HCT116 (cell line): Measurements from ENCODE around the gene DLG2. TPM values are rescaled to one million over a fixed set of nuclear protein-coding genes. Genes with fewer than 3 reads are reported as not detected.

ENCODE experiments used
- ATAC-seq: fragments of 200-7000 bp; cut with Tn5 transposase; 2 replicates; pipeline ENCODE4 v1.9.1; 2020; ENCODE audit warnings: mild to moderate bottlenecking, moderate library complexity
- BruUV-seq: library from RNA; stranded (reverse); fragments of 400-500 nt; replicated peaks from 2 replicates; lab custom pipeline; 2021; lab: Mats Ljungman, UMichigan
- CTCF ChIA-PET: fragments of 300-600 bp; sonication (Branson Sonifier 250); formaldehyde crosslinking; loops from one replicate; lab custom pipeline; 2021; ENCODE audit warnings: antibody characterized with exemption; lab: Charles Lee
- POLR2A ChIA-PET: fragments of 300-600, 350-600 bp; sonication (Branson Sonifier 250); formaldehyde crosslinking; loops from one replicate; lab custom pipeline; 2021; ENCODE audit warnings: antibody characterized with exemption; lab: Charles Lee
- RAD21 ChIA-PET, 2 experiments: fragments of 300-600 bp; sonication (Branson Sonifier 250); formaldehyde crosslinking; loops; one replicate each; lab custom pipeline; 2023; ENCODE audit warnings: low total read pairs in 2 of 2; ENCODE audit not compliant: uncharacterized antibody in 2 of 2, unreplicated experiment in 2 of 2, low non-redundant PET in 1 of 2; lab: Charles Lee
- DNase-seq: peaks from one replicate; pipeline ENCODE4 v3.0.0-alpha.2; 2010; ENCODE audit warnings: low read depth, low spot score
- H2AFZ ChIP-seq: fragments of 200-600 bp; shearing (Covaris generic), sonication (generic); 2 replicates; pipeline ENCODE4 v1.6.1; 2017; ENCODE audit warnings: low read depth, mixed run types, mixed read lengths, antibody characterized with exemption, low read length; ENCODE audit not compliant: poor library complexity, severe bottlenecking
- H3K27ac ChIP-seq: 2 replicates; pipeline ENCODE4 v1.5.1; 2012; ENCODE audit warnings: low read depth, low read length
- H3K27me3 ChIP-seq: fragments of 200-600 bp; sonication (generic); 2 replicates; pipeline ENCODE4 v1.6.1; 2016; ENCODE audit warnings: mixed run types, low read length, mixed read lengths; ENCODE audit not compliant: insufficient read depth
- H3K36me3 ChIP-seq, 2 experiments: fragments of 200-500 bp in 1 of 2; fragments of 200-600 bp in 1 of 2; sonication (Bioruptor generic) in 1 of 2; sonication (generic) in 1 of 2; 2 replicates each; pipeline versions ENCODE4 v1.5.1 to v1.6.1; 2014 to 2016; ENCODE audit warnings: low read length in 2 of 2, inconsistent platforms in 1 of 2, mixed read lengths in 1 of 2, mixed run types in 1 of 2; ENCODE audit not compliant: insufficient read depth in 2 of 2, control insufficient read depth in 1 of 2
- H3K4me1 ChIP-seq, 2 experiments: fragments of 200-600 bp in 1 of 2; sonication (generic) in 1 of 2; 2 replicates each; pipeline versions ENCODE4 v1.5.1 to v1.6.1; 2012 to 2017; ENCODE audit warnings: low read length in 2 of 2, inconsistent platforms in 1 of 2, mild to moderate bottlenecking in 1 of 2, mixed read lengths in 1 of 2, mixed run types in 1 of 2, moderate library complexity in 1 of 2; ENCODE audit not compliant: insufficient read depth in 2 of 2, control insufficient read depth in 1 of 2
- H3K4me2 ChIP-seq: fragments of 200-600 bp; sonication (generic); 2 replicates; pipeline ENCODE4 v1.6.1; 2017; ENCODE audit warnings: mixed run types, low read length, mixed read lengths
- H3K4me3 ChIP-seq, 2 experiments: fragments of 200-600 bp in 1 of 2; sonication (generic) in 1 of 2; replicated peaks in 1 of 2; 2 replicates each; pipeline ENCODE4 v1.5.1; 2011 to 2016; ENCODE audit warnings: low read length in 2 of 2, control low read depth in 1 of 2, low read depth in 1 of 2, mild to moderate bottlenecking in 1 of 2, mixed read lengths in 1 of 2, mixed run types in 1 of 2
- H3K79me2 ChIP-seq: fragments of 200-600 bp; sonication (generic); 2 replicates; pipeline ENCODE4 v1.6.1; 2017; ENCODE audit warnings: mild to moderate bottlenecking, mixed run types, low read length, moderate library complexity, mixed read lengths; ENCODE audit not compliant: insufficient read depth
- H3K9ac ChIP-seq: fragments of 200-600 bp; sonication (generic); 2 replicates; pipeline ENCODE4 v1.6.1; 2016; ENCODE audit warnings: low read length, mixed read lengths
- H3K9me2 ChIP-seq: fragments of 200-600 bp; sonication (generic), shearing (Covaris generic); 2 replicates; pipeline ENCODE4 v1.6.1; 2017; ENCODE audit warnings: mixed run types, mild to moderate bottlenecking, moderate library complexity; ENCODE audit not compliant: insufficient read depth
- H3K9me3 ChIP-seq, 2 experiments: fragments of 200-500 bp in 1 of 2; fragments of 200-600 bp in 1 of 2; sonication (Bioruptor generic) in 1 of 2; sonication (generic) in 1 of 2; 2 replicates each; pipeline ENCODE4 v1.6.1; 2014 to 2017; ENCODE audit warnings: low read length in 2 of 2, mixed read lengths in 2 of 2, inconsistent platforms in 1 of 2, low read depth in 1 of 2, mild to moderate bottlenecking in 1 of 2, mixed run types in 1 of 2, moderate library complexity in 1 of 2; ENCODE audit not compliant: control insufficient read depth in 1 of 2, insufficient read depth in 1 of 2
- H4K20me1 ChIP-seq: fragments of 200-600 bp; sonication (generic), shearing (Covaris generic); 2 replicates; pipeline ENCODE4 v1.6.1; 2017; ENCODE audit warnings: mixed run types, mild to moderate bottlenecking, moderate library complexity; ENCODE audit not compliant: insufficient read depth
- CBX3 ChIP-seq: IDR thresholded peaks from 2 replicates; pipeline ENCODE4 v1.6.1; 2012; ENCODE audit warnings: low read depth
- CEBPB ChIP-seq: IDR thresholded peaks from 2 replicates; pipeline ENCODE4 v1.6.1; 2012; ENCODE audit warnings: low read depth
- ELF1 ChIP-seq: IDR thresholded peaks from 2 replicates; pipeline ENCODE4 v1.6.1; 2012; ENCODE audit warnings: low read depth, borderline replicate concordance
- POLR2A ChIP-seq: IDR thresholded peaks from 2 replicates; pipeline ENCODE4 v1.7.0; 2011; ENCODE audit warnings: borderline replicate concordance; ENCODE audit not compliant: insufficient read depth, insufficient read length; ENCODE audit errors: extremely low read depth
- RAD21 ChIP-seq: IDR thresholded peaks from 2 replicates; pipeline ENCODE4 v1.6.1; 2012; ENCODE audit warnings: low read depth, mild to moderate bottlenecking
- SP1 ChIP-seq: IDR thresholded peaks from 2 replicates; pipeline ENCODE4 v1.6.1; 2012; ENCODE audit warnings: low read depth
- SRF ChIP-seq: IDR thresholded peaks from 2 replicates; pipeline ENCODE4 v1.6.1; 2012; ENCODE audit warnings: low read depth
- TCF7L2 ChIP-seq: IDR thresholded peaks from 2 replicates; pipeline ENCODE4 v1.7.0; 2011; ENCODE audit warnings: borderline replicate concordance, inconsistent platforms; ENCODE audit not compliant: insufficient read depth, insufficient read length; ENCODE audit errors: extremely low read depth
- YY1 ChIP-seq: IDR thresholded peaks from 2 replicates; pipeline ENCODE4 v1.6.1; 2011; ENCODE audit warnings: low read length, low read depth, moderate library complexity, mild to moderate bottlenecking; ENCODE audit not compliant: insufficient replicate concordance; ENCODE audit errors: extremely low read depth
- ZFX ChIP-seq: fragments of 450-650 bp; IDR thresholded peaks from 2 replicates; pipeline ENCODE4 v1.6.1; 2017
- intact Hi-C: fragments of 100-400 bp; cut with micrococcal nuclease; formaldehyde crosslinking; loops from 2 replicates; pipeline ENCODE4 v1.10.0; 2022
- total RNA-seq: library from RNA; stranded (reverse); gene quantifications from one replicate; pipeline ENCODE4 v1.2.1, GENCODE V29; 2021; ENCODE audit not compliant: unreplicated experiment
- TF ChIP-seq, protein P1 (sequence below): IDR thresholded peaks from 2 replicates; pipeline ENCODE4 v1.6.1; 2012; ENCODE audit warnings: low read depth
- TF ChIP-seq, protein P2 (sequence below): IDR thresholded peaks from 2 replicates; pipeline ENCODE4 v1.6.1; 2012
- TF ChIP-seq, protein P3 (sequence below), 3 experiments: fragments of 200-600 bp in 1 of 3; sonication (generic) in 1 of 3; IDR thresholded peaks in 2 of 3; conservative IDR thresholded peaks in 1 of 3; 2 replicates each; pipeline ENCODE4 v1.5.1; 2012 to 2017; ENCODE audit warnings: low read depth in 2 of 3, low read length in 2 of 3, antibody characterized with exemption in 1 of 3, borderline replicate concordance in 1 of 3, control low read depth in 1 of 3, mild to moderate bottlenecking in 1 of 3, mixed read lengths in 1 of 3, mixed run types in 1 of 3, moderate library complexity in 1 of 3; ENCODE audit not compliant: insufficient read depth in 1 of 3

DLG2 gene
- total RNA-seq, 1 experiment from 2014 or later = 2.4 TPM

DNA sequence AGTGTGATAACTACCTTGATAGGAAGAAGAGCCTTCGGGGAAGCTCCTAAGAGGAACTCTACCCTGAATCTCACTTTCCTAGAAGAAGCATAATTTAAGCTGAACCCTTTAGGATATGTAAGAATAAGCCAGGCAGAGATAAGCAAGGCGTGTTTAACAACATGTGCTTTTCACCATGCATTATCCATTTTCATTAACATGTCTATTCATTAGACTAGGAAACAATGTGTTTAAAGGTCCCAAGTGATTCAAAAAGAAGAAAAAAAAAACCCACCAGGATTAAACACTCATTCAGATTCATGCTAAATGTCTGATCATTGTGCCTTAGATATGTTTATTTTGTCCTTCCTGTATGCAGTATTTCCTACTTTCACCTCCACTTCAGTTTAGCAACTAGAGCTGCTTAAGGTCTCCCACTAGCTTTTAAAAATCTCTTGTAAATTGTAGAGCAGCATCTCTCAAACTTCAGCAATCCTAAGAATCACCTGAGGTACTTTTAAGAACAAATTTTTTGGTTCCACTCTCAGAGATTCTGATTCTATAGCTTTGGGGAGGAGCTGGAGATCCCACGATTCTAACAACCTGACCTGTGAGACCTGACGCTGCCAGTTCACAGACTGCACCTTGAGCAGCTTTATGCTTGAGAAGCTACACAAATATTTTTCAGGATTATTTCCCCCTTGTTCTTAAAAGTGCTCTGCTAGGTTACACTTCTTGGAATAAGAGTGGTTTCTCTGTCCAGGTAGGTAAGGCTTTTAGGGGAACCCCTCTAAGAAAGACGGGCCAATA, 1385.6 kb downstream of the DLG2 start:
- TF ChIP-seq CBX3 = no peak
- TF ChIP-seq RAD21 = no peak
- TF ChIP-seq POLR2A = no peak
- TF ChIP-seq CEBPB = no peak
- no peak for TF ChIP-seq ELF1
- TF ChIP-seq, protein P1, sequence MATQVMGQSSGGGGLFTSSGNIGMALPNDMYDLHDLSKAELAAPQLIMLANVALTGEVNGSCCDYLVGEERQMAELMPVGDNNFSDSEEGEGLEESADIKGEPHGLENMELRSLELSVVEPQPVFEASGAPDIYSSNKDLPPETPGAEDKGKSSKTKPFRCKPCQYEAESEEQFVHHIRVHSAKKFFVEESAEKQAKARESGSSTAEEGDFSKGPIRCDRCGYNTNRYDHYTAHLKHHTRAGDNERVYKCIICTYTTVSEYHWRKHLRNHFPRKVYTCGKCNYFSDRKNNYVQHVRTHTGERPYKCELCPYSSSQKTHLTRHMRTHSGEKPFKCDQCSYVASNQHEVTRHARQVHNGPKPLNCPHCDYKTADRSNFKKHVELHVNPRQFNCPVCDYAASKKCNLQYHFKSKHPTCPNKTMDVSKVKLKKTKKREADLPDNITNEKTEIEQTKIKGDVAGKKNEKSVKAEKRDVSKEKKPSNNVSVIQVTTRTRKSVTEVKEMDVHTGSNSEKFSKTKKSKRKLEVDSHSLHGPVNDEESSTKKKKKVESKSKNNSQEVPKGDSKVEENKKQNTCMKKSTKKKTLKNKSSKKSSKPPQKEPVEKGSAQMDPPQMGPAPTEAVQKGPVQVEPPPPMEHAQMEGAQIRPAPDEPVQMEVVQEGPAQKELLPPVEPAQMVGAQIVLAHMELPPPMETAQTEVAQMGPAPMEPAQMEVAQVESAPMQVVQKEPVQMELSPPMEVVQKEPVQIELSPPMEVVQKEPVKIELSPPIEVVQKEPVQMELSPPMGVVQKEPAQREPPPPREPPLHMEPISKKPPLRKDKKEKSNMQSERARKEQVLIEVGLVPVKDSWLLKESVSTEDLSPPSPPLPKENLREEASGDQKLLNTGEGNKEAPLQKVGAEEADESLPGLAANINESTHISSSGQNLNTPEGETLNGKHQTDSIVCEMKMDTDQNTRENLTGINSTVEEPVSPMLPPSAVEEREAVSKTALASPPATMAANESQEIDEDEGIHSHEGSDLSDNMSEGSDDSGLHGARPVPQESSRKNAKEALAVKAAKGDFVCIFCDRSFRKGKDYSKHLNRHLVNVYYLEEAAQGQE = no peak
- no peak for TF ChIP-seq TCF7L2
- TF ChIP-seq SP1 = no peak
- no peak for TF ChIP-seq YY1
- TF ChIP-seq ZFX = no peak
- TF ChIP-seq SRF = no peak
- TF ChIP-seq, protein P2, sequence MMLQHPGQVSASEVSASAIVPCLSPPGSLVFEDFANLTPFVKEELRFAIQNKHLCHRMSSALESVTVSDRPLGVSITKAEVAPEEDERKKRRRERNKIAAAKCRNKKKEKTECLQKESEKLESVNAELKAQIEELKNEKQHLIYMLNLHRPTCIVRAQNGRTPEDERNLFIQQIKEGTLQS = no peak
- TF ChIP-seq, protein P3, sequence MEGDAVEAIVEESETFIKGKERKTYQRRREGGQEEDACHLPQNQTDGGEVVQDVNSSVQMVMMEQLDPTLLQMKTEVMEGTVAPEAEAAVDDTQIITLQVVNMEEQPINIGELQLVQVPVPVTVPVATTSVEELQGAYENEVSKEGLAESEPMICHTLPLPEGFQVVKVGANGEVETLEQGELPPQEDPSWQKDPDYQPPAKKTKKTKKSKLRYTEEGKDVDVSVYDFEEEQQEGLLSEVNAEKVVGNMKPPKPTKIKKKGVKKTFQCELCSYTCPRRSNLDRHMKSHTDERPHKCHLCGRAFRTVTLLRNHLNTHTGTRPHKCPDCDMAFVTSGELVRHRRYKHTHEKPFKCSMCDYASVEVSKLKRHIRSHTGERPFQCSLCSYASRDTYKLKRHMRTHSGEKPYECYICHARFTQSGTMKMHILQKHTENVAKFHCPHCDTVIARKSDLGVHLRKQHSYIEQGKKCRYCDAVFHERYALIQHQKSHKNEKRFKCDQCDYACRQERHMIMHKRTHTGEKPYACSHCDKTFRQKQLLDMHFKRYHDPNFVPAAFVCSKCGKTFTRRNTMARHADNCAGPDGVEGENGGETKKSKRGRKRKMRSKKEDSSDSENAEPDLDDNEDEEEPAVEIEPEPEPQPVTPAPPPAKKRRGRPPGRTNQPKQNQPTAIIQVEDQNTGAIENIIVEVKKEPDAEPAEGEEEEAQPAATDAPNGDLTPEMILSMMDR (IDR thresholded peaks at IDR 0.05 in 2 of 3, conservative IDR thresholded peaks at IDR 0.05 in 1 of 3; ENCODE audit: borderline replicate concordance in 1 of 3, insufficient read depth in 1 of 3, low read depth in 2 of 3, low read length in 2 of 3) = no peak
- DNase-seq (no peak), ATAC-seq (no peak)
- no peaks in the 10 kb centered on the region; a peak in 1 of 4 replicates for H3K9me3 ChIP-seq
- intact Hi-C loops = no loop called here
- no peaks in the 10 kb centered on the region for H3K9me2 ChIP-seq
- no peak overlapping the region for H3K27ac ChIP-seq
- H3K4me2 ChIP-seq = no peak overlapping the region
- ChIA-PET RAD21 (no interaction called here), POLR2A (no interaction called here), CTCF (no interaction called here)
- H4K20me1 ChIP-seq = no peaks in the 10 kb centered on the region
- H2AFZ ChIP-seq = no peak overlapping the region
- no peaks in the 10 kb centered on the region for H3K27me3 ChIP-seq
- no peaks in the 10 kb centered on the region for H3K36me3 ChIP-seq
- H3K4me1 ChIP-seq = no peaks in the 10 kb centered on the region
- no peaks in the 10 kb centered on the region for H3K79me2 ChIP-seq
- H3K9ac ChIP-seq = no peak overlapping the region
- no TSS peak for BruUV-seq
- H3K4me3 ChIP-seq = no peak overlapping the region
